Measurements from ENCODE around the gene QSOX2. TPM values are rescaled to one million over a fixed set of nuclear protein-coding genes. Genes with fewer than 3 reads are reported as not detected.
A peak's percentile ranks its signal among the peaks of the same experiment; 100 is the strongest.

The QSOX2 gene
- total RNA-seq, 1 donor from 2014 or later = 5.1 TPM

DNA sequence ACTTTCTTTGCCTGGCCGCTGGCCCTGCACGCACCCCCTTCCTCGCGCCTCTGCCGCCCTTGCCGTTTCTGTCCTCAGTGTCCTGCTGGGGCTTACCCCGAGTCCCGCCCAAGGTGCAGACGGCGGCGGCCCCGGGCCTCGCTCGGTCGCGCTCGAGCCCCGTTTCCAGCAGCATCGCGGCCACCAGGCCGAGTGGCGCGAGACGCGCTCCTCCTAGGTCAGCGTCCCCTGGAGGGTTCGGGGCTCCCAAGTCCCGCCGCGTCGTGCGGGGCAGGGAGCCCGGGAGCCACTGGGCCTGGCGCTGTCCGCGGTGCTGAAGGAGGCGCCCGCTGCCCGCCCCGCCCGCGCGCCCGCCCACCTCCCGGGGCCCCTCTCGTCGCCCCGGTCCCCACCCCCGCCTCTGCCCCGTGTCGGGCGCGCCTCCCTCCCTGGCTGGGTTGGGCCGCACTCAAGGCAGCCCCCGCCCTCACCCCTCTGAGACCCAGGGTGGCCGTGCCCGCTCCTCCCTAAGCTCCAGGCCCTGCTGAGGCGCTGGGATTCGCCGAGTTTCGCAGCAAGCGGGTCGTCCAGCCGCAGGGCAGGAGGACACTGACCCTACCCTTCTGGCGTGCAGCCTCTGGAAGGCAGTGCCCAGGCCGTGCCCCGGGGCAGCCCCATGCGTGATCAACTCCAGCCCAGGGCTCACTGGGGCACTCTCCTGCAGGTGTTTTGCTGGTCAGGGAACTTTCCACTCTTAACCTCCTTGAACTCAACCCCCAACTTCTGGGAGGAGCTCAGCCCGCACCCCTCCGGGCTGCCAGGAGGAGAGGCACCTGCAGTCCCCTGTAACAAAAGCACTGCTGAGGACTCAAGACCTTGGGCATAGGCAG, 40.5 kb downstream of the QSOX2 start, which contains the start of gene LHX3:
Gene LHX3 (minus strand): TSS at position 291 of the 869 bp plus-strand sequence. CDS start 116 bp downstream, at position 175.
- peak in 1 of 2 donors; percentile 41 for DNase-seq (ENCODE audit: low read depth in 2 of 2)

DNA sequence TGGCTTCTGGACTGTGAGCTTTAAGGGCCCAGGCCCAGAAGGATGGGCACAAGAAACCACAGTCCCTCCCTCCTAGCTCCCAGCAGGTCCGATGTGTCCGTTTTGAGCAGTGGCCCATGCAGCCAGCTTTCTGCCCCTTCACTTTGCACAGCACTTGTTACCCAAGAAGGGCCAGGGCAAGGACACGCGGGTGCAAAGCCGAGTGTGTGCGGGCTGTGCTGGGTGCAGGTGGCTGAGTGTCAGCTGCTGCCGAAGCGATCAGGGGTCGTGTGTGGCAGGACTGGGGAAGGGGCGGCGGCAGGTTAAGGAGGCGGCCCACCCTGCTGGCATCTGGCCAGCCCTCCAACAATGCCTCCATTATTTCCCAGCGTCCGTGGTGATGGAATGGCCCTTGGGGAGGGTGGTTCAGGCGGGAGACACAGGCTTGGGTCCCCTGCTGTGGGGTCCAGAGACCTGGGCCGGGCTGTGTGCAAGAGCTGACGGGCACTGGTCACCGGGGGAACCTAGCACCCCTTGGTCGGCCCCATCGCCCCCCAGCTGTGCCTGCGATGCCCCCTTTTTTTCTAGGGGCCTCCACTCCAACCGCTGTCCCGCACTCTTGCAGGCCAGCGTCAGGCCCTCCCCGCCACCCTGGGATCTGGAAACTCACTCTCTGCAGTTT, 41.3 kb downstream of the QSOX2 start:
- DNase-seq (ENCODE audit: low read depth in 2 of 2) = no peak

DNA sequence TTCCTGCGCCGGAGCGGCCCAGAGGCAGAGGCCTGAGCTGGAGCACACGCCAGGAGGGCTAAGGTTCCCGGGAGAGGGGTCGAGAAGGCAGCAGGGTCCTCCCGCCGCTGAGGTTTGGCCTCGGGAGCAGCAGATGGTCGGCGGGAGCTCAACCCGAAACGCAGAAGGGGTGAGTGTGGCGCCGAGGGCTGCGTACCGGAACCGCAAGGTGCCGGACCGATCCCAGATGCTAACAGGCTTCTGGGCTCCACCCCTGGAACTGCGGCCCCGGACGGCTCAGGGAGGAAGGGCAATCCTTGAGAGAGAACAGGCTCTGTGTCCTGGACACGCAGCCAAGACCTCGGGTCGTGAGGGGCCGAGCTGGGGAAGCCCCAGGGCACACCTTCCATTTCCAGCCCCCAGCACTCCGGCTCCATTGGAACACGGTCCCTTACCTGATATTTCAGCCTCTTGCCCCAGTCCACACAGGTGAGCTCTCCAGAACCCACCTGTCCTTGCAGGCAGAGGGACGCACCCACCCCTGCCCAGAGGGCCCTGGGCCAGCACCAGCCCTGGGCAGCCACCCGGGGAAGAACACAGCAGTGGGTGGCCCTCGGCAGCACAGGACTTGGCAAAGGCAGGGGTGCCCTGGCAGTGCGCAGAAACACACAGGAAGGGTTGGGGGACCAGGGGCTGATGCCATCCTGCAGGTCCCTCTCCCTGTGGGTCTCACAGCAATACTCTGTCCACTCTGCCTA, 42.0 kb downstream of the QSOX2 start:
- no peak for DNase-seq (ENCODE audit: low read depth in 2 of 2)

DNA sequence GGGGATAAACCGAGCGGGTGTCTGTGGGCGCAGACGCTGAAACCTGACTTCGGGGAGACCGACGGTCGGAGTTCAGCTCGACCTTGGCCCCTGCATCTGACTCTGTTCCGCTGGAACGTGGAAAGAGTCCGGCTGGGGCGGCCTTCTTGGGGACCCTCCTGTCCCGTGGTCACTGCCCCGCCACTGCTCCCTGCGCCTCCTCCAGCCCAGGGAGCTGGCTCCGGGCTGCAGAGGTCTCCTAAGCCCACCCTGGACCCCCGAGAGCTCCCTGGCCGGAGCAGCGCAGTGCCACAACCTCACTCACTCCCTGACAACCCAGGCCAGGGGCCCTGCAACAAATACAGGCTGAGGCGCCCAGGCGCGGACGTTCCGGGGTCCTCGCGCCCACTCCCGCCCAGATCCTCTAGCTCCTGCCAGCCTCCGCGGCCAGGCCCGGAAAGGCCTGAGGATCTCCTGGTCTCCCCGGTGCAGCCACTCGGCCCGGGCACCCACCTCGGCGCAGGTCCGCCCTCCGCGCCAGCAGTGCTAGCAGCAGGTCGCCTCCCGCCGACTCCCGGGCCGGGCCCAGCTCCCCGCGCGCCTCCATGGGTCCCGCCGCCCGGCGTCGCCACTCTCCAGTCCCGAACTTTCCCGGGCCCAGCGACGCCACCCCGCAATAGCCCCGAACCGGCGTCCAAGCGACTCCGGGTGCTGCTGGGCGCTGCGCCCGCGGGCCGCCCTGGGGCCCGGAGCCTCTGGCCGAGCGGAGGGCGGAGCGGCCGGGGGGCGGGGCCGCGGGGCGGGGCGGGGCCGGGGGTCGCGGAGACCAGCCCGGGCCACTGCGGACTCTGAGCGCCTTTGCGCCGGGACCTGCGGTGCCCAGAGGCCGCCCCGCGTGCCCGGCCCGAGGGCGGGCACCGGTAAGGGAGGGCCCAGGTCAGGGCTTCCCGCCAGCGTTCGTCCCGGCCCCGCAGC, 42.9 kb downstream of the QSOX2 start:
- DNase-seq (ENCODE audit: low read depth in 2 of 2) = no peak

DNA sequence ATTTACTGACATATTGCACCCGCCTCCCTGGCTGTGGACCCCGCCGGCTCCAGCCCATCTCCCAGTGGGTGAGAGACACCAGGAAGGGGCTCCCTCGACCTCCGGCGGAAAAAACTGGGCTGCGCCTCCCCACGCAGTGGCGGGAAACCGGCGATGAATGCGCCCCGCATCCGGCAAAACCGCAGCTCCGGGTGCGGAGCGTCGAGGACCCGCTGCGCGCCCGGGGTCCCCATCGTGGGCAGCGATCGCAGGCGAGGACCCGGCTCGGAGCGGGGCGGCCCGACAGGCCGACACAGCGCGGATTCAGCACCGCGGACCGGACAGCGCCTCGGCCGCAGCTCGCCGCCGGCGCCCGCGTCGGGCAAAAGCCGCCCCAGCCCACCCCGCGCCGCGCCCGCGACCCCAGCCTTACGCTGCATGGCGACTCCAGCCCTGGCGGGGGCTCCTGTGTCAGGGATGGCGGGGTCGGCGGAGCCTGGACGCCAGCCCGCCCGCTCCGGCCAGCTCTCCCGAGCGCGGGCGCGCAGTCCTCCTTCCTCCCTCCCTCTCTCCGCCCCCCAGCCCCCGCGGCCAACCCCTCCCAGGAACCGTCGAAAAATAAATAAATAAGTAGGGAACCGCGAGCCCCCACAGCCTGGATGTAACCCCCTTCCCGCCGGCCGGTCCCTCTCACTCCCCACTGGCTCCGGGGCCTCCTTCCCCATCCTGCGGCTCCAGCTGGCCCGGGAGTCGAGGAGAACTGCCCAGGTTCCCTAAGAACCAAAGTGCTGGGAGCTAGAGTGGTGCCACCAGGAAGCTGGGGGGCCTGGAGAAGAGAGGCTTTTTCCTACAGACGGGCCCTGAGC, 43.8 kb downstream of the QSOX2 start:
- DNase-seq (ENCODE audit: low read depth in 2 of 2) = peak in 1 of 2 donors; percentile 39

DNA sequence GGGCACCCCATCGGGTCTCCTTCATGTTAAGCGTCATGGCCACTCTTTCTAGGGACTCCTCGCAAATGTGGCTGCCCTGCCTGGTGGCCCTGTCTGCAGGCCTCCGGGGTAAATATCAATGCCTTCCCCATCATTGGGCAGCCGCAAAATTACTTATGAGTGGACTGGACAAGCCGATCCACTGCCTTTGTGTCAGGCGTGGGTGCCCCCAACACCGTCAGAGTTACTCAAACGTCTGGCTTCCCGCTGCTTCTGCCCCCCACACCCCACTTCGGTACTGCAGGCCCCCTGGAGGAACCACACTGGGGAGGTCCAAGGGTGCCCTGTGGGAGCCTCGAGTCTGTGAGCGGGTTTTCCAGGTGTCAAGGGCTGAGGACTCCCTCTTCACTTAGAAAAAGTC, 44.4 kb downstream of the QSOX2 start:
- no peak for DNase-seq (ENCODE audit: low read depth in 2 of 2)

GRCh38 chr9:136200424-136200823, 45.2 kb downstream of the QSOX2 start:
- DNase-seq (ENCODE audit: low read depth in 2 of 2) = no peak

DNA sequence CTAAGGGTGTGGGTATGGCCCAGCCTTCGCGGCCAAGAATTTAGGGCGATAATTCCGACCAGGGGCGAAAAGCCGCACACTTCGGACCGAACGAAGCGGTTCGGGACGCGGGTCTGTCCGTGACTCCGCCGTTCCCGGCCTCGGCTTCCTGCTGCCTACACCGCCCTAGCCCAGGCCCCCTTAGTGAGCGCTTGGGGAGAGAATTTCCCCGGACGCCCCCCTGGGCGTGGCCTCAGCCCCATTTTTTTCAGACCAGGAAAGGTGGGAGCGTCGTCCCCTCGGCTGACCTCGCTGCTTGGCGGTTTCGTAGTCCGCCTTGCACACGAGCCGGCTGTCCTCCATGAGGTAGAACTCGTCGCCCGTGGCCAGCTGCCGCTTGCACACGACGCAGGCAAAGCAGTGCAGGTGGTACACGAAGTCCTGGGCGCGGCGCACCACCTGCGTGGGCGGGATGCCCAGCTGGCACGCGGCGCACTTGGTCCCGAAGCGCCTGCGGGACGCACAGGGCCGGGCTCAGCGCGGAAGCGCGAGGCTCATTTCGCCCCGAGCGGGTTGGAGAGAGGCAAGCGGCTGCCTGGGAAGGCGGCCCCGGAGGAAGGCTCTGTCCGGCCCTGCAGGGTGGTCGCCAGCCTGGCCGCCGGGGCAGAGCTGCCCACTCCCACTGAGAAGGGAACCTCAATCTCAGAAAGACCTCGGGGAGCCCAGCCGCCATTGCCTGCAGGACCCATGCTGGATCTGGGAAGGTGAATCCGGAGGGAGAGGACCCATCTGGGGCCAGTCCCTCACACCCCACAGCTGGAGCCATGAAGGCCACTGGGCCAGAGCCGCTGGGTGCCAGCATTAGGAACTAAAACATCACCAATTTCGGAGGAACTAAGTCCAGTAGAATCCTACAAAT, 46.0 kb downstream of the QSOX2 start:
- DNase-seq (ENCODE audit: low read depth in 2 of 2) = no peak

- DNase-seq (ENCODE audit: low read depth in 2 of 2) = peak in 1 of 2 donors; percentile 11
These were observed 47.0 kb downstream of the QSOX2 start for GRCh38 chr9:136198605-136199083.

- no peak for DNase-seq (ENCODE audit: low read depth in 2 of 2)
These were observed 47.5 kb downstream of the QSOX2 start for GRCh38 chr9:136197930-136198604.

- DNase-seq (ENCODE audit: low read depth in 2 of 2) = no peak
These were observed 48.3 kb downstream of the QSOX2 start for GRCh38 chr9:136197084-136197875.

GRCh38 chr9:136196404-136197083, 49.1 kb downstream of the QSOX2 start:
- no peak for DNase-seq (ENCODE audit: low read depth in 2 of 2)

GRCh38 chr9:136194540-136194939, 51.1 kb downstream of the QSOX2 start:
- no peak for DNase-seq (ENCODE audit: low read depth in 2 of 2)

DNA sequence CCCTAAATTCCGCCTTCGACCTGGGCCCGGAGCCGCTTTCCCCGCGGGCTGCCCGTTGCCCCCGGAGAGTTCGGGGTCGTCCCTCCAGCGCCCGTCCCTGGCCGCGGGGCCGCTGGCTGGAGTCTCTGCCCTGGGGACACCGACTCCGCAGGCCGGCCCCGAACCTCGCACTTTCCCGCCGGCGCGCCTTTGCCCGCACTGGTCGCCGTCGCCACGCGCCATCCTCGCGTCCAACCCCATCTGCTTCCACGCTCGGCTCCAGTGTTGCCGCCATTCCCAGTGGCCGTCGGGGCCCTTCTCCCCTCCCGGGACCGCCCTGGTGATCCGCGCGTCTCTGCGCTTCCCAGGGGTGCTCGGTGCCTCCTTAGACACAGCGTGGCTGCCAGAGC, 51.7 kb downstream of the QSOX2 start:
- DNase-seq (ENCODE audit: low read depth in 2 of 2) = no peak

GRCh38 chr9:136193127-136193890, 52.3 kb downstream of the QSOX2 start:
- no peak for DNase-seq (ENCODE audit: low read depth in 2 of 2)

All from dermis microvascular lymphatic vessel endothelial cell (primary cell).